Lower leg skin (tissue), 3 donors: ENCODE data around the gene LDB2.

Experiments used
- POLR2A ChIP-seq, 2 donors: fragments of 450-650 bp; IDR thresholded peaks; one replicate each; pipeline ENCODE4 v1.6.1; 2016 to 2017; ENCODE audit warnings: antibody characterized with exemption in 2 of 2, mild to moderate bottlenecking in 1 of 2, moderate library complexity in 1 of 2
- TF ChIP-seq, protein P1 (sequence below), 3 donors: fragments of 450-650 bp; IDR thresholded peaks; one replicate each; pipeline ENCODE4 v1.5.1; 2016; ENCODE audit warnings: antibody characterized with exemption in 3 of 3, mild to moderate bottlenecking in 3 of 3, moderate library complexity in 2 of 3

DNA sequence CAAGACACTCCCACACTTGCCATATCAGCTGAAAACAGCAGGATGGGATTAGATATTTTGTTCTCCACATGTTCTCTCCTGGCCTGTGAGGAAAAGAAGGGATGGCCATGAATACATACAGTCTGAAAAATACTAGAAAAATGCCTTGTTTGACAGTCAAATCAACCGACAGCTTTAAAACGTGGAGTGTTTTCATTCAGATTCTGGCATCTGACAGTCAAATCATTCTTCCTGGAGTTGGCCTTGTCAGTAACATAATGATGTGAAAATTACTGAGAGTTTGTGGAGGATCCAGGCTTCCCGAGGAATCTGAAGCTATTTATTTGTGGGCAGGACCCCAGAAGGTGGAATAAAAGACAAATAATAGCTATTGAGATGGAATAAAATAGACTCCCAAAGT, 188.2 kb downstream of the LDB2 start:
- no peak for TF ChIP-seq POLR2A (IDR thresholded peaks at IDR 0.05)
- TF ChIP-seq, protein P1, sequence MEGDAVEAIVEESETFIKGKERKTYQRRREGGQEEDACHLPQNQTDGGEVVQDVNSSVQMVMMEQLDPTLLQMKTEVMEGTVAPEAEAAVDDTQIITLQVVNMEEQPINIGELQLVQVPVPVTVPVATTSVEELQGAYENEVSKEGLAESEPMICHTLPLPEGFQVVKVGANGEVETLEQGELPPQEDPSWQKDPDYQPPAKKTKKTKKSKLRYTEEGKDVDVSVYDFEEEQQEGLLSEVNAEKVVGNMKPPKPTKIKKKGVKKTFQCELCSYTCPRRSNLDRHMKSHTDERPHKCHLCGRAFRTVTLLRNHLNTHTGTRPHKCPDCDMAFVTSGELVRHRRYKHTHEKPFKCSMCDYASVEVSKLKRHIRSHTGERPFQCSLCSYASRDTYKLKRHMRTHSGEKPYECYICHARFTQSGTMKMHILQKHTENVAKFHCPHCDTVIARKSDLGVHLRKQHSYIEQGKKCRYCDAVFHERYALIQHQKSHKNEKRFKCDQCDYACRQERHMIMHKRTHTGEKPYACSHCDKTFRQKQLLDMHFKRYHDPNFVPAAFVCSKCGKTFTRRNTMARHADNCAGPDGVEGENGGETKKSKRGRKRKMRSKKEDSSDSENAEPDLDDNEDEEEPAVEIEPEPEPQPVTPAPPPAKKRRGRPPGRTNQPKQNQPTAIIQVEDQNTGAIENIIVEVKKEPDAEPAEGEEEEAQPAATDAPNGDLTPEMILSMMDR (IDR thresholded peaks at IDR 0.05), result no peak
